K562 (cell line): Measurements from ENCODE around the gene PIP5K1B. TPM values are rescaled to one million over a fixed set of nuclear protein-coding genes. Genes with fewer than 3 reads are reported as not detected.

Experiments
- ADNP ChIP-seq: fragments of 200-800 bp; sonication (Bioruptor generic); IDR thresholded peaks from 2 replicates; pipeline ENCODE4 v1.6.1; 2016; ENCODE audit warnings: missing genetic modification characterization, missing compliant biosample characterization
- CTBP1 ChIP-seq: fragments of 450-650 bp; IDR thresholded peaks from 2 replicates; pipeline ENCODE4 v1.6.1; 2016; ENCODE audit warnings: borderline replicate concordance
- DMBX1 ChIP-seq: fragments of 250-450 bp; sonication (Bioruptor Pico); IDR thresholded peaks from 2 replicates; pipeline ENCODE4 v1.8.0; 2022; ENCODE audit warnings: inconsistent platforms, mild to moderate bottlenecking, moderate library complexity, borderline replicate concordance
- EP300 ChIP-seq: IDR thresholded peaks from 2 replicates; pipeline ENCODE4 v1.6.1; 2012; ENCODE audit warnings: low read length, improper control_type of control experiment
- HDAC1 ChIP-seq, 2 experiments: fragments of 450-650 bp; IDR thresholded peaks; 2 replicates each; pipeline ENCODE4 v1.6.1; 2016 to 2017; ENCODE audit warnings: inconsistent platforms in 1 of 2, mild to moderate bottlenecking in 1 of 2, moderate library complexity in 1 of 2
- HMG20A ChIP-seq: fragments of 450-650 bp; formaldehyde crosslinking; conservative IDR thresholded peaks from 2 replicates; pipeline ENCODE4 v1.4.0; 2020; ENCODE audit warnings: mild to moderate bottlenecking, mixed read lengths
- KLF1 ChIP-seq: fragments of 450-650 bp; IDR thresholded peaks from 2 replicates; pipeline ENCODE4 v1.6.1; 2016; ENCODE audit warnings: missing genetic modification characterization, missing compliant biosample characterization
- MYC ChIP-seq, 2 experiments: fragments of 250-450 bp in 1 of 2; sonication (Bioruptor Pico) in 1 of 2; IDR thresholded peaks; 2 replicates each; pipeline versions ENCODE4 v1.5.1 to v1.6.1; 2012 to 2021; ENCODE audit warnings: low read depth in 2 of 2, borderline replicate concordance in 1 of 2, improper control_type of control experiment in 1 of 2, low read length in 1 of 2, mild to moderate bottlenecking in 1 of 2, moderate library complexity in 1 of 2
- NUFIP1 ChIP-seq: fragments of 450-650 bp; IDR thresholded peaks from 2 replicates; pipeline ENCODE4 v1.6.1; 2018; ENCODE audit not compliant: partially characterized antibody
- RAD21 ChIP-seq, 2 experiments: fragments of 250-450 bp in 1 of 2; fragments of 450-650 bp in 1 of 2; sonication (Bioruptor Pico) in 1 of 2; formaldehyde crosslinking in 1 of 2; IDR thresholded peaks in 1 of 2; conservative IDR thresholded peaks in 1 of 2; 2 replicates each; pipeline versions ENCODE4 v1.4.0 to v1.8.0; 2020 to 2022; ENCODE audit warnings: mild to moderate bottlenecking in 2 of 2, moderate library complexity in 1 of 2
- SIX5 ChIP-seq, 2 experiments: IDR thresholded peaks; 2 replicates each; pipeline ENCODE4 v1.6.1; 2011; ENCODE audit warnings: low read length in 2 of 2, borderline replicate concordance in 1 of 2, low read depth in 1 of 2, mild to moderate bottlenecking in 1 of 2, moderate library complexity in 1 of 2; ENCODE audit not compliant: insufficient read depth in 1 of 2
- SRSF1 ChIP-seq: fragments of 200-400 bp; formaldehyde crosslinking; IDR thresholded peaks from 2 replicates; pipeline ENCODE4 v1.6.1; 2017; ENCODE audit warnings: mild to moderate bottlenecking, low read depth, low read length, moderate library complexity
- SRSF3 ChIP-seq: fragments of 200-400 bp; formaldehyde crosslinking; IDR thresholded peaks from 2 replicates; pipeline ENCODE4 v1.6.1; 2016; ENCODE audit warnings: mild to moderate bottlenecking, low read length, moderate library complexity; ENCODE audit not compliant: insufficient read depth
- TCFL5 ChIP-seq: fragments of 250-450 bp; sonication (Bioruptor Pico); conservative IDR thresholded peaks from 2 replicates; pipeline ENCODE4 v1.6.1; 2021; ENCODE audit warnings: mild to moderate bottlenecking, moderate library complexity, matching md5 sums
- polyA plus RNA-seq, 8 experiments: library from polyadenylated mRNA; depleted of rRNA in 4 of 8; stranded (reverse) in 5 of 8; unstranded in 3 of 8; fragments of >200 nt; fragmentation: Nextera tagmentation in 2 of 8; fragmentation: Illumina TruSeq in 1 of 8; extraction: Ambion mirVana in 2 of 8; extraction: Trizol in 1 of 8; gene quantifications; 2 replicates each; pipeline versions ENCODE4 v1.2.1 to v1.2.3, GENCODE V29; 2011 to 2014; ENCODE audit warnings: inconsistent platforms in 1 of 8, missing spikeins in 1 of 8
- total RNA-seq, 7 experiments: library from RNA; depleted of rRNA in 6 of 7; stranded (reverse); fragments of >200 nt in 6 of 7; fragmentation: Illumina TruSeq in 2 of 7; extraction: Trizol in 2 of 7; gene quantifications; 2 replicates each; pipeline versions ENCODE4 v1.2.1 to v1.2.3, GENCODE V29; 2011 to 2021; ENCODE audit warnings: low replicate concordance in 1 of 7
- TF ChIP-seq, protein P1 (sequence below): fragments of 450-650 bp; IDR thresholded peaks from 2 replicates; pipeline ENCODE4 v1.6.1; 2017; ENCODE audit warnings: antibody characterized with exemption
- TF ChIP-seq, protein P2 (sequence below): fragments of 200-800 bp; sonication (Bioruptor generic); IDR thresholded peaks from 2 replicates; pipeline ENCODE4 v1.6.1; 2017; ENCODE audit warnings: missing genetic modification characterization, missing compliant biosample characterization
- TF ChIP-seq, protein P3 (sequence below): fragments of 450-650 bp; IDR thresholded peaks from 2 replicates; pipeline ENCODE4 v1.6.1; 2016
- TF ChIP-seq, protein P4 (sequence below): fragments of 450-650 bp; formaldehyde crosslinking; IDR thresholded peaks from 2 replicates; pipeline ENCODE4 v1.4.0; 2022; ENCODE audit warnings: missing genetic modification characterization
- TF ChIP-seq, protein P5 (sequence below): sonication (generic); formaldehyde crosslinking; IDR thresholded peaks from 2 replicates; pipeline ENCODE4 v1.8.0; 2022; ENCODE audit warnings: missing genetic modification reagents, mild to moderate bottlenecking, moderate library complexity, borderline replicate concordance

PIP5K1B gene
- total and polyA plus RNA-seq, 9 of the 15 experiments (the other 6 are each of a cell fraction or from before 2014, with no cell fraction given) = 3.1 to 12.9 (median 7.4) TPM

DNA sequence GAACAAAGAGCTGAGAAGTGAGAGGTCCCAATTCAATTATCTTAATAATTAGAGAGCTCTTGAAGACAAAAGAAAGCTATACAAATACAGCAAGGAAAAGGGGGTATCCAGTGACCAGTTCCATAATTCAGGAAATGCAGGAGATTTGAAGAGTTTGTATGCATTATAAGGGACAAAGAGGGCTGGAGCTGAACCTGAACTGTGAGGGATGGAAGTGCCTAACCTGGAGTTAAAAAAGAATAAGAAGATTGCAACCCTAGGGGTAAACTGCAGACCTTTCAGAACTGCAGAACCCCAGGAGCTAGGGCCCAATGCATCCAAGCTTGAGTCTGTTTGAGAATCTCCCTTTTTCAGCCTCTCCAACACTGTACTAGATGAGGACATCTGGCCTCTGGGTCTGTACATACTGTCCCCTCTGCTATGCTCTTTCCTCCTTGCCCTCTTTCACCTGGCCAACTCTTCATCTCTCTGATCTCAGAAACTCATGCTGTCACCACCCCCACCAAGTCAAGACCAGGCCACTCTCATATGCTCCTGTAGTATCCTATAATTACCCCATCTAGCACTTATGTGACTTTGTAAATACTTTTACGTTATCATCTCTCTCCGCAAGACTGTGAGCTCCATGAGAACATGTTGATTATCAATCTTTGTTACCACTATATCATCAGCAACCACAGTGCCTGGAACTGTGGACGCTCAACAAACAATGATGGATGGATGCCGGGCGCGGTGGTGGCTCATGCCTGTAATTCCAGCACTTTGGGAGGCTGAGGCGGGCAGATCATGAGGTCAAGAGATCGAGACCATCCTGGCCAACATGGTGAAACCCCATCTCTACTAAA lies 315.5 kb downstream of the PIP5K1B start (continued):
- no peak for TF ChIP-seq SIX5 (IDR thresholded peaks at IDR 0.05; ENCODE audit: borderline replicate concordance in 1 of 2, insufficient read depth in 1 of 2, low read depth in 1 of 2, low read length in 2 of 2)
- TF ChIP-seq RAD21 (CRISPR knock-in tag; conservative IDR thresholded peaks at IDR 0.05 in 1 of 2, IDR thresholded peaks at IDR 0.05 in 1 of 2) = no peak
- TF ChIP-seq, protein P1, sequence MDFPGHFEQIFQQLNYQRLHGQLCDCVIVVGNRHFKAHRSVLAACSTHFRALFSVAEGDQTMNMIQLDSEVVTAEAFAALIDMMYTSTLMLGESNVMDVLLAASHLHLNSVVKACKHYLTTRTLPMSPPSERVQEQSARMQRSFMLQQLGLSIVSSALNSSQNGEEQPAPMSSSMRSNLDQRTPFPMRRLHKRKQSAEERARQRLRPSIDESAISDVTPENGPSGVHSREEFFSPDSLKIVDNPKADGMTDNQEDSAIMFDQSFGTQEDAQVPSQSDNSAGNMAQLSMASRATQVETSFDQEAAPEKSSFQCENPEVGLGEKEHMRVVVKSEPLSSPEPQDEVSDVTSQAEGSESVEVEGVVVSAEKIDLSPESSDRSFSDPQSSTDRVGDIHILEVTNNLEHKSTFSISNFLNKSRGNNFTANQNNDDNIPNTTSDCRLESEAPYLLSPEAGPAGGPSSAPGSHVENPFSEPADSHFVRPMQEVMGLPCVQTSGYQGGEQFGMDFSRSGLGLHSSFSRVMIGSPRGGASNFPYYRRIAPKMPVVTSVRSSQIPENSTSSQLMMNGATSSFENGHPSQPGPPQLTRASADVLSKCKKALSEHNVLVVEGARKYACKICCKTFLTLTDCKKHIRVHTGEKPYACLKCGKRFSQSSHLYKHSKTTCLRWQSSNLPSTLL = no peak
- peak; percentile 73; the same call in 1 of the 2 replicates for TF ChIP-seq CTBP1
- TF ChIP-seq MYC (IDR thresholded peaks at IDR 0.05; ENCODE audit: low read depth, low read length) = no peak; the same call in 1 of the 2 replicates
- no peak for TF ChIP-seq MYC (CRISPR knock-in tag; IDR thresholded peaks at IDR 0.05; ENCODE audit: borderline replicate concordance, low read depth)
- peak in 1 of 2 experiments; percentile 32; a peak in 1 of 4 replicates for TF ChIP-seq HDAC1 (IDR thresholded peaks at IDR 0.05)
- TF ChIP-seq, protein P2, sequence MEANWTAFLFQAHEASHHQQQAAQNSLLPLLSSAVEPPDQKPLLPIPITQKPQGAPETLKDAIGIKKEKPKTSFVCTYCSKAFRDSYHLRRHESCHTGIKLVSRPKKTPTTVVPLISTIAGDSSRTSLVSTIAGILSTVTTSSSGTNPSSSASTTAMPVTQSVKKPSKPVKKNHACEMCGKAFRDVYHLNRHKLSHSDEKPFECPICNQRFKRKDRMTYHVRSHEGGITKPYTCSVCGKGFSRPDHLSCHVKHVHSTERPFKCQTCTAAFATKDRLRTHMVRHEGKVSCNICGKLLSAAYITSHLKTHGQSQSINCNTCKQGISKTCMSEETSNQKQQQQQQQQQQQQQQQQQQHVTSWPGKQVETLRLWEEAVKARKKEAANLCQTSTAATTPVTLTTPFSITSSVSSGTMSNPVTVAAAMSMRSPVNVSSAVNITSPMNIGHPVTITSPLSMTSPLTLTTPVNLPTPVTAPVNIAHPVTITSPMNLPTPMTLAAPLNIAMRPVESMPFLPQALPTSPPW (CRISPR knock-in tag) = no peak
- TF ChIP-seq ADNP (tag) = peak; percentile 65; the same call in 1 of the 2 replicates
- no peak for TF ChIP-seq TCFL5 (CRISPR knock-in tag)
- TF ChIP-seq DMBX1 = no peak
- TF ChIP-seq, protein P3, sequence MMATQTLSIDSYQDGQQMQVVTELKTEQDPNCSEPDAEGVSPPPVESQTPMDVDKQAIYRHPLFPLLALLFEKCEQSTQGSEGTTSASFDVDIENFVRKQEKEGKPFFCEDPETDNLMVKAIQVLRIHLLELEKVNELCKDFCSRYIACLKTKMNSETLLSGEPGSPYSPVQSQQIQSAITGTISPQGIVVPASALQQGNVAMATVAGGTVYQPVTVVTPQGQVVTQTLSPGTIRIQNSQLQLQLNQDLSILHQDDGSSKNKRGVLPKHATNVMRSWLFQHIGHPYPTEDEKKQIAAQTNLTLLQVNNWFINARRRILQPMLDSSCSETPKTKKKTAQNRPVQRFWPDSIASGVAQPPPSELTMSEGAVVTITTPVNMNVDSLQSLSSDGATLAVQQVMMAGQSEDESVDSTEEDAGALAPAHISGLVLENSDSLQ = peak; percentile 65
- no peak for TF ChIP-seq KLF1
- TF ChIP-seq, protein P4, sequence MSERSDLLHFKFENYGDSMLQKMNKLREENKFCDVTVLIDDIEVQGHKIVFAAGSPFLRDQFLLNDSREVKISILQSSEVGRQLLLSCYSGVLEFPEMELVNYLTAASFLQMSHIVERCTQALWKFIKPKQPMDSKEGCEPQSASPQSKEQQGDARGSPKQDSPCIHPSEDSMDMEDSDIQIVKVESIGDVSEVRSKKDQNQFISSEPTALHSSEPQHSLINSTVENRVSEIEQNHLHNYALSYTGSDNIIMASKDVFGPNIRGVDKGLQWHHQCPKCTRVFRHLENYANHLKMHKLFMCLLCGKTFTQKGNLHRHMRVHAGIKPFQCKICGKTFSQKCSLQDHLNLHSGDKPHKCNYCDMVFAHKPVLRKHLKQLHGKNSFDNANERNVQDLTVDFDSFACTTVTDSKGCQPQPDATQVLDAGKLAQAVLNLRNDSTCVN (CRISPR knock-in tag) = no peak
- TF ChIP-seq EP300 = peak; percentile 47; the same call in 1 of the 2 replicates
- TF ChIP-seq, protein P5, sequence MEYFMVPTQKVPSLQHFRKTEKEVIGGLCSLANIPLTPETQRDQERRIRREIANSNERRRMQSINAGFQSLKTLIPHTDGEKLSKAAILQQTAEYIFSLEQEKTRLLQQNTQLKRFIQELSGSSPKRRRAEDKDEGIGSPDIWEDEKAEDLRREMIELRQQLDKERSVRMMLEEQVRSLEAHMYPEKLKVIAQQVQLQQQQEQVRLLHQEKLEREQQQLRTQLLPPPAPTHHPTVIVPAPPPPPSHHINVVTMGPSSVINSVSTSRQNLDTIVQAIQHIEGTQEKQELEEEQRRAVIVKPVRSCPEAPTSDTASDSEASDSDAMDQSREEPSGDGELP = peak; percentile 34; the same call in 1 of the 2 replicates
- TF ChIP-seq HMG20A (CRISPR knock-in tag) = no peak
- no peak for TF ChIP-seq SRSF1
- TF ChIP-seq NUFIP1 = no peak
- TF ChIP-seq SRSF3 = no peak
